Kidney (tissue), 14 donors: ENCODE measurements around the gene NFIA. TPM values are rescaled to one million over a fixed set of nuclear protein-coding genes. Genes with fewer than 3 reads are reported as not detected.

Source experiments
- DNase-seq, 5 donors: peaks; one replicate each; pipeline ENCODE4 v3.0.0-alpha.2; 2013 to 2020
- FAIRE-seq: peaks from 2 replicates; lab custom pipeline; 2012; peaks lifted over from hg19 to GRCh38; lab: Jason Lieb, UNC
- H3K27ac ChIP-seq, 2 donors: one replicate each; pipeline ENCODE4 v1.7.0; 2013; ENCODE audit warnings: low read depth in 2 of 2, low read length in 2 of 2, inconsistent platforms in 1 of 2
- H3K27me3 ChIP-seq: one replicate; pipeline ENCODE4 v1.7.1; 2013; ENCODE audit warnings: low read length, inconsistent platforms; ENCODE audit not compliant: control insufficient read depth, insufficient read depth
- H3K36me3 ChIP-seq, 3 donors: one replicate each; pipeline versions ENCODE4 v1.7.0 to v1.7.1; 2013; ENCODE audit warnings: low read length in 3 of 3, control low read depth in 1 of 3, inconsistent platforms in 1 of 3; ENCODE audit not compliant: insufficient read depth in 3 of 3, control insufficient read depth in 2 of 3
- H3K4me1 ChIP-seq, 3 donors: one replicate each; pipeline versions ENCODE4 v1.7.0 to v1.7.1; 2013; ENCODE audit warnings: low read length in 3 of 3, inconsistent platforms in 1 of 3, low read depth in 1 of 3; ENCODE audit not compliant: control insufficient read depth in 2 of 3, insufficient read depth in 2 of 3
- H3K4me3 ChIP-seq, 3 donors: one replicate each; pipeline versions ENCODE4 v1.7.0 to v1.8.1; 2013; ENCODE audit warnings: low read length in 3 of 3, control low read depth in 1 of 3, inconsistent platforms in 1 of 3
- H3K9ac ChIP-seq, 3 donors: one replicate each; pipeline versions ENCODE4 v1.7.0 to v1.7.1; 2013; ENCODE audit warnings: low read length in 3 of 3, control low read depth in 1 of 3, inconsistent platforms in 1 of 3
- H3K9me3 ChIP-seq, 3 donors: one replicate each; pipeline versions ENCODE4 v1.7.0 to v1.7.1; 2013; ENCODE audit warnings: low read length in 3 of 3, control low read depth in 1 of 3, inconsistent platforms in 1 of 3; ENCODE audit not compliant: control insufficient read depth in 2 of 3, insufficient read depth in 1 of 3
- CTCF ChIP-seq: IDR thresholded peaks from 3 replicates; pipeline ENCODE4 v1.5.1; 2012; ENCODE audit warnings: mild to moderate bottlenecking, moderate library complexity, borderline replicate concordance; ENCODE audit not compliant: insufficient read depth; ENCODE audit errors: extremely low read depth
- intact Hi-C: fragments of 100-400 bp; cut with DNase I; formaldehyde crosslinking; loops from one replicate; pipeline ENCODE4 v1.11.1; 2022
- polyA plus RNA-seq: library from polyadenylated mRNA; stranded (reverse); fragments of 350-450 nt; fragmentation: Illumina TruSeq; extraction: RNeasy Lipid Tissue Mini Kit (QIAGEN cat#74804); gene quantifications from one replicate; pipeline ENCODE4 v1.2.3, GENCODE V29; 2014; ENCODE audit warnings: low read depth, low replicate concordance; ENCODE audit not compliant: insufficient read depth
- total RNA-seq: library from RNA; stranded (reverse); fragmentation: NEBNext Ultra II Directional; extraction: Animal tissue kit (Norgen Biotek cat#: 25700); gene quantifications from one replicate; pipeline ENCODE4 v1.2.1, GENCODE V29; 2021
- donor health status: control.
- donor health status: control.
- donor health status: control.
- donor health status: control.
- donor health status: control.
- donor health status: DM: yes; HTN: yes; CAD: no.
- donor health status: Normal renal cell carcinoma (clear cell type).

Gene NFIA
- total and polyA plus RNA-seq, 2 donors from 2014 or later, result 4.8 to 87.5 TPM

- TF ChIP-seq CTCF, result no peak
- FAIRE-seq, result no peak
- no peaks in the 10 kb centered on the region for H3K36me3 ChIP-seq
- DNase-seq, result no peak
- H3K4me3 ChIP-seq, result no peak overlapping the region
- intact Hi-C loops, result no loop called here
- no peaks in the 10 kb centered on the region for H3K27me3 ChIP-seq
- no peaks in the 10 kb centered on the region for H3K9me3 ChIP-seq
- H3K9ac ChIP-seq, result no peak overlapping the region
- H3K4me1 ChIP-seq, result peaks cover 31 to 62% (median 35%) of the 10 kb centered on the region in 3 donors
- H3K27ac ChIP-seq, result peak overlapping the region; percentile 38 to 54
These were observed 367.0 kb downstream of the NFIA start for GRCh38 chr1:61449410-61449809.

GRCh38 chr1:61450454-61450853 is 368.1 kb downstream of the NFIA start:
- Histone ChIP-seq H3K27ac (peak overlapping the region; percentile 77 to 82), H3K9me3 (no peaks in the 10 kb centered on the region), H3K9ac (no peak overlapping the region), H3K27me3 (no peaks in the 10 kb centered on the region), H3K4me3 (no peak overlapping the region), H3K4me1 (peaks cover 30 to 54% (median 35%) of the 10 kb centered on the region in 3 donors), H3K36me3 (peaks cover 0 to under 1% (median 0%) of the 10 kb centered on the region in 3 donors)
- peak in 3 of 5 donors; percentile 51 to 85 (median 75) for DNase-seq
- FAIRE-seq, result no peak
- intact Hi-C loops, result loop anchor here (10.0 kb wide), 1 partner anchor 476 kb away; no protein-coding TSS in a partner anchor
- no peak for TF ChIP-seq CTCF

GRCh38 chr1:61450872-61451571 is 368.7 kb downstream of the NFIA start:
- DNase-seq (peak in 2 of 5 donors; percentile 73 to 75), FAIRE-seq (no peak)
- no peak for TF ChIP-seq CTCF
- H3K36me3 ChIP-seq, result peaks cover 0 to 2% (median 0%) of the 10 kb centered on the region in 3 donors
- peaks cover 30 to 54% (median 32%) of the 10 kb centered on the region in 3 donors for H3K4me1 ChIP-seq
- intact Hi-C loops, result loop anchor here (10.0 kb wide), 1 partner anchor 476 kb away; no protein-coding TSS in a partner anchor
- H3K9ac ChIP-seq, result no peak overlapping the region
- H3K9me3 ChIP-seq, result no peaks in the 10 kb centered on the region
- H3K4me3 ChIP-seq, result no peak overlapping the region
- H3K27ac ChIP-seq, result peak overlapping the region; percentile 77 to 82
- no peaks in the 10 kb centered on the region for H3K27me3 ChIP-seq
